Tibial nerve (tissue), 4 donors: ENCODE results near the gene ZFAND3. TPM values are rescaled to one million over a fixed set of nuclear protein-coding genes. Genes with fewer than 3 reads are reported as not detected.

ENCODE experiments used
- DNase-seq, 2 donors: peaks; one replicate each; pipeline ENCODE4 v3.0.0-alpha.2; 2019; ENCODE audit warnings: low spot score in 2 of 2
- H3K27ac ChIP-seq, 4 donors: fragments of 200-600 bp; sonication (generic) in 3 of 4; one replicate each; pipeline ENCODE4 v1.5.1; 2017 to 2019; ENCODE audit warnings: mild to moderate bottlenecking in 1 of 4
- H3K27me3 ChIP-seq, 2 donors: fragments of 200-600 bp; sonication (generic) in 1 of 2; one replicate each; pipeline versions ENCODE4 v1.5.1 to v1.6.0; 2017 to 2019
- H3K36me3 ChIP-seq, 3 donors: fragments of 200-600 bp; sonication (generic); one replicate each; pipeline ENCODE4 v1.5.1; 2018 to 2019
- H3K4me1 ChIP-seq, 4 donors: fragments of 200-600 bp; sonication (generic) in 3 of 4; one replicate each; pipeline ENCODE4 v1.5.1; 2017 to 2019
- H3K4me3 ChIP-seq, 4 donors: fragments of 200-600 bp; sonication (generic) in 3 of 4; one replicate each; pipeline ENCODE4 v1.5.1; 2017 to 2019; ENCODE audit warnings: mild to moderate bottlenecking in 1 of 4, moderate library complexity in 1 of 4
- H3K9me3 ChIP-seq, 4 donors: fragments of 200-600 bp; sonication (generic) in 3 of 4; one replicate each; pipeline ENCODE4 v1.5.1; 2017 to 2019
- EP300 ChIP-seq, 2 donors: sonication (generic); formaldehyde crosslinking; IDR thresholded peaks; one replicate each; pipeline ENCODE4 v1.6.1; 2017; ENCODE audit warnings: antibody characterized with exemption in 2 of 2, mild to moderate bottlenecking in 1 of 2
- POLR2A ChIP-seq, 2 donors: fragments of 450-650 bp; IDR thresholded peaks; one replicate each; pipeline ENCODE4 v1.6.1; 2017; ENCODE audit warnings: antibody characterized with exemption in 2 of 2, mild to moderate bottlenecking in 2 of 2, moderate library complexity in 2 of 2
- WGBS, 2 donors: methylation state at CpG; one replicate each; pipeline ENCODE4 v1.1.5; 2018; 5-methylcytosine and 5-hydroxymethylcytosine counted together
- total RNA-seq, 4 donors: library from RNA; depleted of rRNA; stranded (reverse); fragments of >200 nt; gene quantifications; one replicate each; pipeline ENCODE4 v1.1.0, GENCODE V29; 2016
- TF ChIP-seq, protein P1 (sequence below), 5 experiments: fragments of 200-600 bp in 3 of 5; fragments of 450-650 bp in 2 of 5; sonication (generic) in 3 of 5; IDR thresholded peaks; one replicate each; pipeline ENCODE4 v1.5.1; 2016 to 2019; ENCODE audit warnings: antibody characterized with exemption in 5 of 5, mild to moderate bottlenecking in 3 of 5, moderate library complexity in 2 of 5

The ZFAND3 gene
- total RNA-seq, 4 donors from 2014 or later: 30.1 to 47.9 (median 39.1) TPM

DNA sequence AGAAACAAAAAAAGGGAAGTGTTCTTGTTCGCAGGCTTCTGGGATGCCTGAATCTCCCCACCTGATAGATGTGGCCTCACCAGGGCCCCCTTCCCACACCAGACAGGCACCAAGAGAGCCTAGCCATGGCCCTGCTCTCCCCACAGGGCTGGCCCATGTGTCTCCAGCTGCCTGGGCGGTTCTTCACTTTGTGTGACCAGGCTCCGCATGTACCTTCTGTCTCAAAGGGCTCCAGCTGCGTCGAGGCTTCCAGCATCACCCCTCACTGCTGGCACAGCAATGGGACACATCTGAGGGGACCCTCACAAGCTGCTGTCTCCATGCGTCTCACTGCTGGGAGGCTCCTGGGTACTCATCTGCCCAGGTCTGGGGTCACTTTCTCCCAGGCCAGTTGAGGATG, 362.9 kb downstream of the ZFAND3 start:
- H3K4me1 ChIP-seq: peaks cover 0 to 17% (median 0%) of the 10 kb centered on the region in 4 donors
- no peak for TF ChIP-seq EP300 (IDR thresholded peaks at IDR 0.05)
- no peak for TF ChIP-seq POLR2A (IDR thresholded peaks at IDR 0.05)
- TF ChIP-seq, protein P1, sequence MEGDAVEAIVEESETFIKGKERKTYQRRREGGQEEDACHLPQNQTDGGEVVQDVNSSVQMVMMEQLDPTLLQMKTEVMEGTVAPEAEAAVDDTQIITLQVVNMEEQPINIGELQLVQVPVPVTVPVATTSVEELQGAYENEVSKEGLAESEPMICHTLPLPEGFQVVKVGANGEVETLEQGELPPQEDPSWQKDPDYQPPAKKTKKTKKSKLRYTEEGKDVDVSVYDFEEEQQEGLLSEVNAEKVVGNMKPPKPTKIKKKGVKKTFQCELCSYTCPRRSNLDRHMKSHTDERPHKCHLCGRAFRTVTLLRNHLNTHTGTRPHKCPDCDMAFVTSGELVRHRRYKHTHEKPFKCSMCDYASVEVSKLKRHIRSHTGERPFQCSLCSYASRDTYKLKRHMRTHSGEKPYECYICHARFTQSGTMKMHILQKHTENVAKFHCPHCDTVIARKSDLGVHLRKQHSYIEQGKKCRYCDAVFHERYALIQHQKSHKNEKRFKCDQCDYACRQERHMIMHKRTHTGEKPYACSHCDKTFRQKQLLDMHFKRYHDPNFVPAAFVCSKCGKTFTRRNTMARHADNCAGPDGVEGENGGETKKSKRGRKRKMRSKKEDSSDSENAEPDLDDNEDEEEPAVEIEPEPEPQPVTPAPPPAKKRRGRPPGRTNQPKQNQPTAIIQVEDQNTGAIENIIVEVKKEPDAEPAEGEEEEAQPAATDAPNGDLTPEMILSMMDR (IDR thresholded peaks at IDR 0.05): no peak
- no peak for DNase-seq
- WGBS, 2 donors: 87 to 92% methylated on average over 6 of the region's 6 CpGs
- no peaks in the 10 kb centered on the region for H3K9me3 ChIP-seq
- no peak overlapping the region for H3K27ac ChIP-seq
- H3K36me3 ChIP-seq: peaks cover 0 to 4% (median 0%) of the 10 kb centered on the region in 3 donors
- H3K4me3 ChIP-seq: no peak overlapping the region
- H3K27me3 ChIP-seq: no peaks in the 10 kb centered on the region

DNA sequence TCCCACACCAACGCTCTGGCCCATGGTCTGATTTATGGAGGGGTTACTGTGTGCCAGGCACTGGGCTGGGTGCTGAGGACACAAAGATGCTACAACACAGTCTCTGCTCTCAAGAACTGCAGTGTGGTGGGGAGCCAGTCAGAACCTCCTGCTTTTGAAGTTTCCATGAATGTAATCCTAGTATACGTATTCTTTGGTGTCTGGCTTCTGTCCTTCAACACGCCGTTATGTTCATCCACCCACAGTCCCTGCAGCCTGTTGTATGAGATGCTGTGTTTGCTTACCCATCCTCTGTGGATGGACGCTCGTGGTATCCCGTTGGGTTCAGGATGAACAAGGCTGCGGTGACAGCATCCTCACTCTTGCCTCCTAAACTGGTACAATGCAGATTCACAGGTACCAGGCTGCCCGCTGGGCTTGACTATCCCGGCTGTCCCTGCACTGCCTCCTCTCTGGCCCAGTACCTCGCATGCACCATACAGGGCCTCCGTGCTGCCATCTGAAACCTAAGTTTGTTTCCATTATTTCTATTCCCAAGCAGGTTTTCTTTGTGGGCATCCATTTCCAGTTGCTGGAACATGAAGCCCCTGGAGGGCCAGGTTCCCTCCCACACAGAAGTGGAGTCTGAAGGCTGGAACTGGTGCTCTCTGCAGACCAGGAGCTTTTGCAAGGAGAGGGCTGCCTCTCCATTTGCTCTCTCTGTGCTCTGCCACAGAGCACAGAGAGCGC, 364.5 kb downstream of the ZFAND3 start:
- H3K36me3 ChIP-seq: peaks cover 0 to 10% (median 0%) of the 10 kb centered on the region in 3 donors
- TF ChIP-seq, protein P1 (IDR thresholded peaks at IDR 0.05): no peak
- TF ChIP-seq POLR2A (IDR thresholded peaks at IDR 0.05) (no peak), EP300 (IDR thresholded peaks at IDR 0.05) (no peak)
- no peaks in the 10 kb centered on the region for H3K27me3 ChIP-seq
- no peak for DNase-seq
- WGBS, 2 donors: 88 to 91% methylated on average over 13 of the region's 13 CpGs
- no peak overlapping the region for H3K27ac ChIP-seq
- H3K9me3 ChIP-seq: no peaks in the 10 kb centered on the region
- H3K4me3 ChIP-seq: no peak overlapping the region
- H3K4me1 ChIP-seq: peaks cover 0 to 5% (median 0%) of the 10 kb centered on the region in 4 donors

DNA sequence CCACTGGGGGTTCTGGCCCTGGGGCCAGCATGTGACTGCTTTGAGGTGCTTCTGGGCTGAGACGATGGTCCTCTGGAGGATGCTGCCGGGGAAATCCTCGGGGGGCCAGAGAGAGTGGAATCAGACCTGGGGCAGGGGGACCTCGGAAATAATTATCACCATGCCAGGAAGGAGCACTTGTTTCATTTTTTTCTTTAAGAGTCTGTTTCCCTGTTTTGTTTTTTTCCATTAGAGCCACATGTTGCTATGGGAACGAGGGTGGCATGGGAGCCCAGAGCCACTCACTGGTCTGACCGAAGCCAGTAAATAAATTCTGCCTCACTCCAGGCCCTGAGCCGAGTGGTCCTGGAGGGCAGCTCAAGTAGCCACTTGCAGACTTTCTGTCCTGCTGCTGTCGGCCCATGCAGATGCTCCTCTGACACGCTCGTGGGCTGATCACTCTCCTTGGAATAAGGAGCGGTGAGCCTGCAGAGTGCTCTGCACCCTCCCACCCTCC, 365.1 kb downstream of the ZFAND3 start:
- Histone ChIP-seq H3K27me3 (no peaks in the 10 kb centered on the region), H3K27ac (no peak overlapping the region), H3K36me3 (peaks cover 0 to 10% (median 0%) of the 10 kb centered on the region in 3 donors), H3K4me1 (peaks cover 0 to 5% (median 0%) of the 10 kb centered on the region in 4 donors), H3K9me3 (no peaks in the 10 kb centered on the region), H3K4me3 (no peak overlapping the region)
- TF ChIP-seq EP300 (IDR thresholded peaks at IDR 0.05): no peak
- TF ChIP-seq, protein P1 (IDR thresholded peaks at IDR 0.05): no peak
- no peak for TF ChIP-seq POLR2A (IDR thresholded peaks at IDR 0.05)
- WGBS, 2 donors: 69 to 76% methylated on average over 11 of the region's 11 CpGs
- no peak for DNase-seq

DNA sequence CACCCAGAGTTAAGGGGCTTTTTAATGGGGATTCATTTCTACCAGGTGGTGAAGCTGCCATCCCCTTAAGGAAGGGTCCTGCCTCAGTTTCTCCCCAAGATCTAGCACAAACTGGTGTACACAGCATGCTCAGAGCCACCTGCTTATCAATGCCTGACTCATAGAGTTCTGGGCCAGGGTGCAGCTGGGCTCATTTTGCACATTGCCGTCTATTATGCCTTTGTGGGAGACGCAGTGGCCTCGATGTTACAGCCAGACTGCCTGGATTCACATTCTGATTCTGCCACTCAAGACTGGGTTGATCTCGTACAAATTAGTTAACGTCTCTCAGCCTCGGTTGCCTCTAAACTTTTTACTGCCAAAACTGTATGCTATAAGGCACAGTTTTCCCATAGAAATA, 365.7 kb downstream of the ZFAND3 start:
- DNase-seq: no peak
- H3K9me3 ChIP-seq: no peaks in the 10 kb centered on the region
- TF ChIP-seq EP300 (IDR thresholded peaks at IDR 0.05) (no peak), POLR2A (IDR thresholded peaks at IDR 0.05) (no peak)
- TF ChIP-seq, protein P1 (IDR thresholded peaks at IDR 0.05): no peak
- no peak overlapping the region for H3K27ac ChIP-seq
- H3K4me1 ChIP-seq: peaks cover 0 to 5% (median 0%) of the 10 kb centered on the region in 4 donors
- H3K36me3 ChIP-seq: peaks cover 0 to 10% (median 0%) of the 10 kb centered on the region in 3 donors
- 93 to 96% methylated on average over 6 of the region's 6 CpGs for WGBS, 2 donors
- H3K4me3 ChIP-seq: no peak overlapping the region
- H3K27me3 ChIP-seq: no peaks in the 10 kb centered on the region

DNA sequence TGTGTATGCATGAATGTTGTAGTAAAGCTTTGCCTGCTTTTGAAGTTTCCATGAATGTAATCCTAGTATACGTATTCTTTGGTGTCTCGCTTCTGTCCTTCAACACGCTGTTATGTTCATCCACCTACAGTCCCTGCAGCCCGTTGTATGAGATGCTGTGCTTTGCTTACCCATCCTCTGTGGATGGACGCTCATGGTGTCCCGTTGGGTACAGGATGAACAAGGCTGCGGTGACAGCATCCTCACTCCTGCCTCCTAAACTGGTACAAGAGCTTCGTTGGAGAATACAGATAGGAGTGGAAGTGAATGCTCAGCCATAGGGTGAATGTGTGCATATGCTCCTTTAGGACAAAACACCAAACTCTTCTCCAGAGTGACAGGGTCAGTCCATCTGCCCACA, 366.2 kb downstream of the ZFAND3 start:
- Histone ChIP-seq H3K36me3 (peaks cover 0 to 10% (median 0%) of the 10 kb centered on the region in 3 donors), H3K4me1 (peaks cover 0 to 5% (median 0%) of the 10 kb centered on the region in 4 donors), H3K9me3 (no peaks in the 10 kb centered on the region), H3K27me3 (no peaks in the 10 kb centered on the region), H3K4me3 (no peak overlapping the region), H3K27ac (no peak overlapping the region)
- TF ChIP-seq EP300 (IDR thresholded peaks at IDR 0.05) (no peak), POLR2A (IDR thresholded peaks at IDR 0.05) (no peak)
- TF ChIP-seq, protein P1 (IDR thresholded peaks at IDR 0.05): no peak
- no peak for DNase-seq
- 94% methylated on average over 8 of the region's 8 CpGs for WGBS, 2 donors
